Stimulated activated naive CD8-positive, alpha-beta T cell treated with anti-CD3 and anti-CD28 coated beads, Interleukin-15, Interleukin-2, amounts not matched to agents 100 ng/mL and 50 ng/mL, for 24 hours (primary cell): ENCODE measurements around the gene SWSAP1.
"Not testable (repeated sequence)": the region's sequence is repeated elsewhere in the genome, so short reads cannot be mapped to it uniquely, and the experiment has no call there.

Source experiments
- H3K27ac Mint-ChIP-seq: one replicate; pipeline ENCODE4 v1.8.0; 2021; ENCODE audit warnings: mild to moderate bottlenecking, mixed read lengths
- H3K27me3 Mint-ChIP-seq: one replicate; pipeline ENCODE4 v1.8.0; 2021; ENCODE audit warnings: mixed read lengths
- H3K36me3 Mint-ChIP-seq: one replicate; pipeline ENCODE4 v1.8.0; 2021; ENCODE audit warnings: low read depth, mixed read lengths
- H3K4me1 Mint-ChIP-seq: one replicate; pipeline ENCODE4 v1.8.0; 2021; ENCODE audit warnings: low read depth, mixed read lengths
- H3K4me3 Mint-ChIP-seq: one replicate; pipeline ENCODE4 v1.8.0; 2021; ENCODE audit warnings: mild to moderate bottlenecking, mixed read lengths
- H3K9me3 Mint-ChIP-seq: one replicate; pipeline ENCODE4 v1.8.0; 2021; ENCODE audit warnings: mixed read lengths

SWSAP1 gene

DNA sequence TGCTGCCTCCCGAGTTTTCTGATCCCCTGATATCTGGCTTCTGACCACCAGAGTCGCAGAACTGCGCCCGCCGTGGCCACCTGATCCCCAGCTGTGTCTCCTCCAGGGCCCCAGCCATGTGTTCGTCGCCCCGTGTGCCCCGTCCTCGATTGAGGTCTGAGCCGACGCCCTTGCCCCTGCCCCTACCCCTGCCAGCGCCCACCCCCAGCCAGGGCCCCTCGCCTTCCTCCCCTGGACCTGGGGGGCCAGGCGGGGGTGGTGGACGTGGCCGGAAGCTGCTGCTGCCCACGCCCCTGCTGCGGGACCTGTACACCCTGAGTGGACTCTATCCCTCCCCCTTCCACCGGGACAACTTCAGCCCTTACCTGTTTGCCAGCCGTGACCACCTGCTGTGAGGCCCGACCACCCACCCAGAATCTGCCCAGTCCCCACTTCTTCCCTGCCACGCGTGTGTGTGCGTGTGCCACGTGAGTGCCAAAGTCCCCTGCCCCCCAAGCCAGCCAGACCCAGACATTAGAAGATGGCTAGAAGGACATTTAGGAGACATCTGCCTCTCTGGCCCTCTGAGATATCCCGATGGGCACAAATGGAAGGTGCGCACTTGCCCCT lies 10.1 kb upstream of the SWSAP1 start:
- no peaks in the 10 kb centered on the region for H3K9me3 Mint-ChIP-seq
- H3K27ac Mint-ChIP-seq, result no peak overlapping the region
- peaks cover 8% of the 10 kb centered on the region for H3K36me3 Mint-ChIP-seq
- H3K27me3 Mint-ChIP-seq, result no peaks in the 10 kb centered on the region
- no peak overlapping the region for H3K4me3 Mint-ChIP-seq
- no peaks in the 10 kb centered on the region for H3K4me1 Mint-ChIP-seq

DNA sequence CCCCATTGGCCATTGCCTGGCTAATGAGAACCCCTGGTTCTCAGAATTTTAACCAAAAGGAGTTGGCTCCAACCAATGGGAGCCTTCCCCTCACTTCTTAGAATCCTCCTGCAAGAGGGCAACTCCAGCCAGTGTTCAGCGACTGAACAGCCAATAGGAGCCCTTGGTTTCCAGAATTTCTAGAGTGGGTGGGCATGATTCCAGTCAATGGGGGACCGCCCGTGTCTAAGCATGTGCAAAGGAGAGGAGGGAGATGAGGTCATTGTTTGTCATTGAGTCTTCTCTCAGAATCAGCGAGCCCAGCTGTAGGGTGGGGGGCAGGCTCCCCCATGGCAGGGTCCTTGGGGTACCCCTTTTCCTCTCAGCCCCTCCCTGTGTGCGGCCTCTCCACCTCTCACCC lies 9.5 kb upstream of the SWSAP1 start:
- Mint-ChIP-seq H3K27me3 (no peaks in the 10 kb centered on the region), H3K27ac (no peak overlapping the region), H3K4me1 (no peaks in the 10 kb centered on the region), H3K36me3 (peaks cover 12% of the 10 kb centered on the region), H3K4me3 (no peak overlapping the region), H3K9me3 (no peaks in the 10 kb centered on the region)

DNA sequence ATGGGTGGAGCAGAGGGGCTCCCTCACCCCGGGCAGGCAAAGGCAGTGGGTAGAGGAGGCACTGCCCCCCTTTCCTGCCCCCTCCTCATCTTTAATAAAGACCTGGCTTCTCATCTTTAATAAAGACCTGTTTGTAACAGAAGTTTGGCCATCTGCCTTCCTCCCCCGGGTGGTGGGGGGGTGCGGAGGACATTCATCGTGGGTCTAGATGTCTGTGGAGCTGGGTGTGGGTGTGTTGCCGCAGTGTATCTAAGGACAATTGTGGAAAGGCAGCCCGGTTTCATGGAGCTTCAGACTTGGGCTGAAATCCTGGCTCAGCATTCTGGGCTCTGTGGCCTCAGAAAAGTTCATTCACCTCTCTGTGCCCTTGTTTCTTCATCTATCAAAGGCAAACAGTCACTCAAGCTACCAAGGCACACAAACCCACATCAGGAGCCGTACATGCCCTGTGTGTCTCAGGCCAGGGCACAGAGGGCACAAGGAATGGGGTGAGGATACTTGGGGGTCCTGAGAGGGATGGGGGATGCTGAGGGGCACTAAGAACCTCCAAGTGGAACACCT lies 8.8 kb upstream of the SWSAP1 start:
- H3K36me3 Mint-ChIP-seq, result peaks cover 13% of the 10 kb centered on the region
- H3K4me3 Mint-ChIP-seq, result no peak overlapping the region

DNA sequence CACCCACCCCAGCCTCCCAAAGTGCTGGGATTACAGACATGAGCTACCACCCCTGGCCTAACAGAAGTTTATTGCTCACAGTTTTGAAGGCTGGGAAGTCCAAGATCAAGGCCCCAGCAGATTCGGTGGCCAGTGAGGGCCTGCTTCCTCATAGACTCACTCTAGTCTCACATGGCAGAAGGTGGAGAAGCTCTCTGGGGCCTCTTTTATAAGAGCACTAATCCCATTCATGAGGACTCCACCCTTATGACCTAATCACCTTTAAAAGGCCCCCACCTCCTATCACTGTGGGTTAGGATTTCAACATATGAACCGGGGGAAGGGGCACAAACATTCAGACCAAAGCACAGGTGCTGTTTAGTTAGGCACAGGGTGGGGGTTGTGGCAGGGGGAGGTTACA lies 6.9 kb upstream of the SWSAP1 start:
- no peak overlapping the region for H3K4me3 Mint-ChIP-seq
- peaks cover 17% of the 10 kb centered on the region for H3K36me3 Mint-ChIP-seq
- H3K4me1 Mint-ChIP-seq, result no peaks in the 10 kb centered on the region
- no peak overlapping the region for H3K27ac Mint-ChIP-seq
- no peaks in the 10 kb centered on the region for H3K27me3 Mint-ChIP-seq
- no peaks in the 10 kb centered on the region for H3K9me3 Mint-ChIP-seq

More for the DNA sequence above, 8.8 kb upstream of the SWSAP1 start:
- H3K4me1 Mint-ChIP-seq, result no peaks in the 10 kb centered on the region
- H3K9me3 Mint-ChIP-seq, result no peaks in the 10 kb centered on the region
- H3K27me3 Mint-ChIP-seq, result no peaks in the 10 kb centered on the region
- no peak overlapping the region for H3K27ac Mint-ChIP-seq

DNA sequence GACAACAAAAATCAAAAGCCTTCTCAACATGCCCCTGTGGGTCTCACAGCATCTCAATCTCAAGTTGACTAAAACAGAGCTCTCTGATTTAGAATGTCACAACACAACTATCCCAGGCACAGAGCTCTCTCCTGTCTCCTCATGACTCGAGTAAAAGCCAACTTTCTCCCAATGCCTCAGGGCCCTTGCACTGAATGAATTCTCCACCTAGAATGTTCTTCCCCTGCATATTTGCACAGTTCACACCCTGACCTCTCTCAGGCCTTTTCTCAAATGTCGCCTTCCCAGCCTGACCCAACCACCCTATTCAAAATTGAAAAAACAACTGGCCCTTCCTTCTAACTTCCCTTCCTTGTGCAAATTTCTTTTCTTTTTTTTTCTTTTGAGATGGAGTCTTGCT lies 3.7 kb upstream of the SWSAP1 start:
- H3K27me3 Mint-ChIP-seq, result no peaks in the 10 kb centered on the region
- H3K4me3 Mint-ChIP-seq, result no peak overlapping the region
- no peak overlapping the region for H3K27ac Mint-ChIP-seq
- no peaks in the 10 kb centered on the region for H3K9me3 Mint-ChIP-seq
- H3K4me1 Mint-ChIP-seq, result peaks cover 8% of the 10 kb centered on the region
- peaks cover 14% of the 10 kb centered on the region for H3K36me3 Mint-ChIP-seq

DNA sequence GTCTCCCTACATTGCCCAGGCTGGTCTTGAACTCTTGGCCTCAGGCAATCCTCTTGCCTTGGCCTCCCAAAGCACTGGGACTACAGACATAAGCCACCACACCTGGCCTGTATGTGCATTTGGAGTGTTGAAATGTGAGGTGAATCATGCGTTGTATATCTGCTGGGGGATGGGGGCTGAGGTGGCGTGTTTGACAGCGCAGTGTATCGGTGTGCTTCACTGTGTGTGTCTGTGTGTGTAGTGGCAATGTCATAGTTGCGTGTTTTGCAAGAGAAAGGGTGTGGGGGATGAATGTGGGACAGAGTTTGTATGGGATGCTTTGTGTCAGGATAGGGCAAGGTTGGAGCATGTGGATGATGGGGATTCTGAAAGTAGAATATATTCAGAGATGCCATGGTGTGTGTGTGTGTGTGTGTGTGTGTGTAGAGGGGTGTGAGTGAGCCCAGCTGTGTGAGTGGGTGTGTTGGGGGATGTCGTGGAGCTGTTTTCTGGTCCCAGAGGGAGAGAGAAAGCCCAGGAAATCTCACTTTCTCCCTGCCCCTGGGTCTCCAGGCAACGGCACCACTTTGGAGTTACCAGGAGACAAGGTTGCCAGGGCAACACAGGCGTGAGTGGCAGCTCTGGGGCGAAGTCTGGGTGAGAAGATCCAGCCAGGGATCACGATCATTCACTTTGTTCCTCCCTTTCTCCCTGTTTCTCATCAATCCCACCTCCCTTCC lies 1.1 kb upstream of the SWSAP1 start:
- Mint-ChIP-seq H3K4me3 (peak overlapping the region; percentile 20), H3K4me1 (peaks cover 32% of the 10 kb centered on the region)

DNA sequence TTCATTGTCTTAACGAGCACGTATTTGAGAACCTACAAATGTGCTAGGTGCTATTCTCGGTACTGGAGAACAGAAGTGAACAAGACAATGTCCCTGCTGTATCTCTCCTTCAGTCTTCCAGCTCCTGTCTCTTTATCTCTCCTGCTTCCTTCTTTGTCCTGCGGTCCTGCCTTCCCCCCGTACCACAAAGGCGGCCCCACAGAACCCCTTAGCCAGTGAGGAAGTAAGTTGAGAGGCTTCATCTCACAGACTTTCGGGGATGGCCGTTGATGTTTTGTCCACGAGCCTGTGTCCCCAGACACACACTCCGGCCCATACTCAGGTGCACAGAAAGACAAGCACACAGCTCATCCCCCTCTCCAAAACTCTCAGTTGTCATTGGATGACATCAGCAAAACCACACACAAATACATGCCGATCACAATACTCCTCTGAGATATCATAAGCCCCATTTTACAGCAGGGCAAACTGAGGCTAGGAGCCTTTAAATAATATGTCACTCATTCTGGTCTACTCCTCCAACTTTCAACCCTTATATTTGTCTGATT lies 507 bp upstream of the SWSAP1 start:
- H3K36me3 Mint-ChIP-seq, result peaks cover 23% of the 10 kb centered on the region
- H3K4me1 Mint-ChIP-seq, result peaks cover 37% of the 10 kb centered on the region
- H3K9me3 Mint-ChIP-seq, result no peaks in the 10 kb centered on the region
- H3K27ac Mint-ChIP-seq, result no peak overlapping the region
- no peak overlapping the region for H3K4me3 Mint-ChIP-seq
- H3K27me3 Mint-ChIP-seq, result no peaks in the 10 kb centered on the region

More for the DNA sequence above, 1.1 kb upstream of the SWSAP1 start:
- Mint-ChIP-seq H3K36me3 (peaks cover 23% of the 10 kb centered on the region), H3K9me3 (no peaks in the 10 kb centered on the region), H3K27me3 (no peaks in the 10 kb centered on the region), H3K27ac (peak overlapping the region; percentile 10)

DNA sequence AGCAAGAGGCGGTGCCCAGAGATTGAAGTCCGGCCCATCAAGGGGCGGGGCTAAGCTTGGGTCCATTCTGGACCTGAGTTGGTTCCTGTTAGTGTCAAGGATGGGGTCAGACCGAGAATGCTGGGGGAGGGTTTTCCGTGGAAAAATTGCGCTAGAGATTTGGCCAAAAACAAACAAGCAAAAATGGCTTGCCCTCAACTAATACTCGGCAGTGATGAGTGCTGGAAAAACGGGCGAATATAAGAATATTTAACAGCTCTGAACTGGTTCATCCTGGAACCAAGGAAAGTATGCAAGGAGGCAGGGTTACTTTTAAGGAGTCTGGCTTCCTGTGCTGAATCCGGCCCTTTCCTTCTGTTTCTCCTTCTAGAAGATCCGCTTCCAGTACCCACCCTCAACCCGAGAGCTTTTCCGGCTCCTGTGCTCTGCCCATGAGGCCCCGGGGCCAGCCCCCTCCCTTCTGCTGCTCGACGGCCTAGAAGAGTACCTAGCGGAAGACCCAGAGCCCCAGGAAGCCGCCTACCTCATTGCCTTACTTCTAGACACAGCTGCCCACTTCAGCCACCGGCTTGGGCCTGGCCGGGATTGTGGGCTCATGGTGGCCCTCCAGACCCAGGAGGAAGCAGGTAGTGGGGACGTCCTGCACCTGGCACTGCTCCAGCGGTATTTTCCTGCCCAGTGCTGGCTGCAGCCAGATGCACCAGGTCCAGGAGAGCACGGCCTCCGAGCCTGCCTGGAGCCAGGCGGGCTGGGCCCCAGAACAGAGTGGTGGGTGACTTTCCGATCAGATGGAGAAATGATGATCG lies 880 bp downstream of the SWSAP1 start:
- H3K27me3 Mint-ChIP-seq, result no peaks in the 10 kb centered on the region
- no peak overlapping the region for H3K27ac Mint-ChIP-seq
- H3K4me3 Mint-ChIP-seq, result no peak overlapping the region
- H3K9me3 Mint-ChIP-seq, result no peaks in the 10 kb centered on the region
- peaks cover 16% of the 10 kb centered on the region for H3K36me3 Mint-ChIP-seq
- peaks cover 44% of the 10 kb centered on the region for H3K4me1 Mint-ChIP-seq

DNA sequence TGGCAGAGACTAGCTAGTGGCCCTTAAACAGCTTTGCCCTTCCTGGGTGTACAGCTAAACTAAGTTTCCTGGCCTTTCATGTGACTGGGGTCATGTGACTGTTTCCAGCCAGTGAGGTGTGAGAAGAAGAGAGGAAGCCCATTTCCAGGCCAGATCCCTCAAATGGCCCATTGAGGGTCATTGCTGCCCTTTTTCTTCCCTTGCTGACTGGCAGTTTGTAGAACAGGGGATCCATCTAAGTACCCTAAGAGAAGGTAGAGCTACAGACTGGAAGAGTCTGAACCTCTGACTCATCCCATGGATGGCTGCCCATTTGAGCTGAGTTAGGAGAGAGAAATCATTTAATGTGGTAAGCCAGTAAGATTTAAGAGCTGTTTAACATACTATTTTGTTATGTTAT lies 2.8 kb downstream of the SWSAP1 start:
- Mint-ChIP-seq H3K27me3 (no peaks in the 10 kb centered on the region), H3K27ac (peak overlapping the region; percentile 84), H3K9me3 (no peaks in the 10 kb centered on the region), H3K4me3 (peak overlapping the region; percentile 44), H3K4me1 (peaks cover 58% of the 10 kb centered on the region), H3K36me3 (peaks cover 10% of the 10 kb centered on the region)

DNA sequence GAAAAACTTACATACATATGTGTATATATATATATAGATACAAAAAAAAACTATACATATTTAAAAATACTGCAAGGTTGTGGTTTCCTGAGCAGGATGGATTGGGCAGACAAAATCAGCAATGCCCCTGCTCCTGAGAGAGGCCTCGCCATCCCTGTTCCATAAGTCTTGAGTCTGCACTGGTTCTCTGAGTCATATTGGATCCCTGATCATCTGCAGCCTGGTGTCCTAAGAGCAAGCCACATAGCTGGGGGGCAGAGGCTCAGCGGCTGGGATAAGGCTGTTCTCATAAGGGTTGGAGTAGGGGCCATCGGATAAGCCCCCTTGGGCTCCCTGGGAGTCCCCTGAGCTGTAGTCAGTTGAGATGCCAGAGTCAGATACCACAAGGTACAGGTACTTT lies 3.3 kb downstream of the SWSAP1 start:
- Mint-ChIP-seq H3K4me3 (no peak overlapping the region), H3K27ac (no peak overlapping the region), H3K36me3 (peaks cover 10% of the 10 kb centered on the region), H3K4me1 (peaks cover 61% of the 10 kb centered on the region), H3K27me3 (peaks cover 3% of the 10 kb centered on the region), H3K9me3 (no peaks in the 10 kb centered on the region)

DNA sequence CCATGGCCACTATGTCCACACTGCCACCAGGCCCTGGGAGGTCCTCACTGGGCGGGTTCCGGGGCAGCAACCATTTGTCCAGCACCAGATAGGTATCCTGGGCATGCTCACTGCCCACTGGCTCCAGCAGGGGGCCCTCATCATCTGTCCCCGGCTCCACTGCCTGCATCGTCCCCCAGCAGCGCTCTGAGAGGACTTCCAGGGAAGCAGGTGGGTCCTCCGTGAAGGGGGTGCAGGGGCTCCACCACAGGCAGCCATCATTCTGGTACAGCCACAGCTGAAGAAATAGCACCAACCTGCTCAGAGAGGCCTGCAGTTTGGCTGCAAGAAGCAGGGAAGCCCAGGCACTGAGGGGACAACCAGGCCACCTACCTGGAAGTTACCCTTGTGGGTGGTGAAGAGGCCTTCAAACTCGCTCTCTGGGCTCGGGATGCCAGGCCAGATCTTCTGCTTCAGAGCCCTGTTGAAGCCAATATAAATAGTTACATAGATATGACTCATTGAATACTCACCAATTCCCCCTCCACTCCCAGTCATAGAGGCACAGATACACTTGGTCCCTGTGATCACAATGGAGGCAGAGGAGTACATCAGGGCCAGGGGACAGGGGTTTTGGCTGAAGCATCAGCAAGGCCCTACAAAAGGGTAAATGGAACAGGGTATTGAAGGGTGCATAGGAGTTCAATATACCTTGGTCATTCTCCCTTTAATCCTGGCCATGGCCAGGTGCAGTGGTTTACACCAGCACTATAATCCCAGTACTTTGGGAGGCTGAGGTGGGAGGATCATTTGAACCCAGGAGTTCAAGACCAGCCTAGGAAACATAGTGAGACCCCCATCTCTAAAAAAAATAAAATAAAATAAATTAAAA lies 4.1 kb downstream of the SWSAP1 start:
- no peak overlapping the region for H3K27ac Mint-ChIP-seq
- H3K36me3 Mint-ChIP-seq, result peaks cover 10% of the 10 kb centered on the region
- H3K27me3 Mint-ChIP-seq, result peaks cover 3% of the 10 kb centered on the region
- no peak overlapping the region for H3K4me3 Mint-ChIP-seq
- no peaks in the 10 kb centered on the region for H3K9me3 Mint-ChIP-seq
- peaks cover 59% of the 10 kb centered on the region for H3K4me1 Mint-ChIP-seq

DNA sequence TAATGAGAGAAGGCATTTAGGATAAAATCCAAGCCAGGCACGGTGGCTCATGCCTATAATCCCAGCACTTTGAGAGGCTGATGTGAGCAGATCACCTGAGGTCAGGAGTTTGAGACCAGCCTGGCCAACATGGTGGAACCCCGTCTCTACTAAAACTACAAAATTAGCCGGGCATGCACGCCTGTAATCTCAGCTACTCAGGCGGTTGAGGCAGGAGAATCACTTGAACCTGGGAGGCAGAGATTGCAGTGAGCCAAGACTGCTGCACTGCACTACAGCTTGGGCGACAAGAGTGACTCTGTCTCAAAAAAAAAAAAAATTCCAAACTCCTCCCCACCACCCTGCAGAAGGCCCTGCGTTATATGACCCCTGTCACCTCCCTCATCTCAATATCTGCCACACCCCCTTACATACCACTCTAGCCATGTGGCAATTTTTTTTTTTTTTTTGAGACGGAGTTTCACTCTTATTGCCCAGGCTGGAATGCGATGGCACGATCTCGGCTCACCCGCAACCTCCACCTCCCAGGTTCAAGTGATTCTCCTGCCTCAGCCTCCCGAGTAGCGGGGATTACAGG lies 4.9 kb downstream of the SWSAP1 start:
- H3K27ac Mint-ChIP-seq, H3K4me3 Mint-ChIP-seq: not testable (repeated sequence)
- peaks cover 10% of the 10 kb centered on the region for H3K36me3 Mint-ChIP-seq

DNA sequence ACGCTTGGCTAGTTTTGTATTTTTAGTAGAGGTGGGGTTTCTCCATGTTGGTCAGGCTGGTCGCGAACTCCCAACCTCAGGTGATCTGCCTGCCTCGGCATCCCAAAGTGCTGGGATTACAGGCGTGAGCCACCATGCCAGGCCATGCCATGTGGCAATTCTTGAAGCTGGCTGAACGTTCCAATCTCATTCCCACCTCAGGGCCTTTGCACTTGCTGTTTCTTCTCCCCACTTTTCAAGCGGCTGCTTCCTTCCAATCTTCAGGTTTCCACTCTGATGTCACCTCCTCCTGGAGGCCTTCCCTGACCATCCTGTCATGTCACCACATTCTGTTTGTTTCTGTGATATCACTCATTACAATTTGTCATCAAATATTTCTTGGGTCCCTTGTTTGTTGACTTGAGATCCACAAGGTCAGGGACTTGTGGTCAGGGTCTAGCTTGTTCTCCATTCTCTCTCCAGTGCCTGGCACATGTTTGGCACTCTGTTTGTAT lies 5.4 kb downstream of the SWSAP1 start:
- no peaks in the 10 kb centered on the region for H3K9me3 Mint-ChIP-seq
- H3K27me3 Mint-ChIP-seq, result peaks cover 9% of the 10 kb centered on the region

More for the DNA sequence above, 4.9 kb downstream of the SWSAP1 start:
- peaks cover 59% of the 10 kb centered on the region for H3K4me1 Mint-ChIP-seq
- H3K9me3 Mint-ChIP-seq, H3K27me3 Mint-ChIP-seq: not testable (repeated sequence)

More for the DNA sequence above, 5.4 kb downstream of the SWSAP1 start:
- Mint-ChIP-seq H3K27ac (peak overlapping the region; percentile 94), H3K4me1 (peaks cover 59% of the 10 kb centered on the region), H3K4me3 (peak overlapping the region; percentile 85), H3K36me3 (peaks cover 10% of the 10 kb centered on the region)
